HG03439 (cell line): ENCODE measurements around the gene PDE8A.

Experiments
- ATAC-seq: cut with Tn5 transposase; IDR thresholded peaks from one replicate; pipeline ENCODE4 v1.9.1; 2021; ENCODE audit warnings: mild to moderate bottlenecking, moderate library complexity; ENCODE audit not compliant: unreplicated experiment

PDE8A gene

DNA sequence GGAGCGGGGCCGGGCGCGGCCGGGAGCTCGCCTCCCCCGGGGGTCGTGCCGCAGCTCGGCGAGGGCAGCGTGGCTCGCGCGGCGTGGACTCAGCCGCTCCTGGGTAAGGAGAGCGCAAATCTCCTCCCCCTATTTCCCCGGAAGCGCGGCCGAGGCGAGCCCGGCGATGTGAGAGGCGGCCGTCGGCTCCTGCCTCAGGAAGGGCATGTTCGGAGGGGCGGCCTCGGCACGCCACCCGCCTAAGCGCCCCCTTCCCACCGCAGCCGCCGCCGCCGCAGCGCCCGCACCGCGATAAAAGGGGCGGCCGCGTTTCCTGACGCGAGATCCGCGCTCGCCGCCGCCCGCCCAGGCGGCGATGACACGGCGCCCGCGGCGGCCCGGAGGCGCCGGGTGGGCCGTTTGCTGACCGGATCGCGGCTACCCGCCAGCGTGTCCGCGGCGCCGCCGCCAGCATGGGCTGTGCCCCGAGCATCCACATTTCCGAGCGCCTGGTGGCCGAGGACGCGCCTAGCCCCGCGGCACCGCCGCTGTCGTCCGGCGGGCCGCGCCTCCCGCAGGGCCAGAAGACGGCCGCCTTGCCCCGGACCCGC, at the start of gene PDE8A:
PDE8A (plus strand) TSS at position 146 of the 590 bp plus-strand sequence; CDS start at position 453, 307 bp downstream.
- peak; percentile 25 for ATAC-seq

DNA sequence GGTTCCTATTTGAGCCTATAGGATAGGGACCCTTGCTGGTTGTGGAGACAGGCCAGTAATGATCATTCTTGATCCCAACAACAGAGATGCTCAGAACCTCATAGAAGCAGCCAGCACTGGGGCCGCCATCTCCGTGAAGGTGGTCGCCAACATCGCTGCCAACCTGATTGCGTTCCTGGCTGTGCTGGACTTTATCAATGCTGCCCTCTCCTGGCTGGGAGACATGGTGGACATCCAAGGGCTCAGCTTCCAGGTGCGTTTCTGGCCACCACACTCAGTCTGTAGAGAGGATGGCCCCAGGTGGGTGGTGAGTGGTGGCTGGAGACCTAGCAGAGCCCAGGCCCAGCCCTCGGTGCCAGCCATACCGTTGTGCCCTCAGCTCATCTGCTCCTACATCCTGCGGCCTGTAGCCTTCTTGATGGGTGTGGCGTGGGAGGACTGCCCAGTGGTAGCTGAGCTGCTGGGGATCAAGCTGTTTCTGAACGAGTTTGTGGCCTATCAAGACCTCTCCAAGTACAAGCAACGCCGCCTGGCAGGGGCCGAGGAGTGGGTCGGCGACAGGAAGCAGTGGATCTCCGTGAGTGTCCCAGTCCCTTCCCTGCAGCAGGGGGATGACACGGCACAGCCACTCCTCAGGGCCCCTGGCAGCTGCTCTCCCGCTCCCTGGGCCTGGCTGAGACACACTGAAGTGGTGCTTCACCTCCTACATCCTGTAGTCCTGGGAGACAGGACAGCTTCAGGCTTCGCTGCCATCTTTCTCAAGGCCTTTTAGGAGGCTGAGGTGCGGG, 46.5 kb upstream of the PDE8A start:
- ATAC-seq, result no peak

GRCh38 chr15:84937144-84937543, 44.5 kb upstream of the PDE8A start:
- no peak for ATAC-seq

DNA sequence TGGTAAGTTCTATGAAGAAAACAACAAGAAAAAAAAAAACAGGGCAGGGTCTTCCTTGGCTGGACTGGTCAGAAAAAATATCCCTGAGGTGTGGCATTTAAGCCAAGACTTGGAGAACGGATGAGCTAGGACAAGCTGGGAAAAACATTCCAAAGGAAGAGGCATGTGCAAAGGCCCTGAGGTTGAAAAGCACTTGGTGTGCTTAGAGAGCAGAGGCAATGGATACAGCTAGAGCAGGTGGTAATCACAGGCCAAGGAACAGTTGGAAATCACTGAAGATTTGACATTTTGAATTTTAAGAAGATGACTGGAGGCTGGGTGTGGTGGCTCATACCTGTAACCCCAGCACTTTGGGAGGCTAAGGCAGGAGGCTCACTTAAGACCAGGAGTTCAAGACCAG, 42.9 kb upstream of the PDE8A start:
- ATAC-seq, result no peak

- no peak for ATAC-seq
Measured at GRCh38 chr15:84940399-84940798, 41.3 kb upstream of the PDE8A start.

DNA sequence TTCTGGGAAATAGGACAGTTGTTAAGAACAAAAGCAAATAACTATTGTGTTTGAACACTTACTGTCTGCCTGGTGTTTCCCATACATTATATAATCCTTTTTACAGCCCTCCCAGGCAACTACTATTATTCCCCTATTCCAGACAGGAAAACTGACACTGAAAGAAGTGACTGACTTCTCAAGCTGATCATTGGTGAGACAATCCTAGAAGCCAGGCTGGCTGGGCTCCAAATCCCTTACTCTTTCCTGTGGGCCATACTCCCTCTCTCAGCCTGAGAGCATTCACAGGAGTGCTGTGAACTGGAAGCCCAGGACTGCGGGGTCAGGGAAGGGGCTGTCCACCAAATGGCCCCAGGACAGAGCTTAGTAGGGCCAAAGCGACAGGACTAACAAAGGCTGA, 39.2 kb upstream of the PDE8A start:
- ATAC-seq, result no peak

DNA sequence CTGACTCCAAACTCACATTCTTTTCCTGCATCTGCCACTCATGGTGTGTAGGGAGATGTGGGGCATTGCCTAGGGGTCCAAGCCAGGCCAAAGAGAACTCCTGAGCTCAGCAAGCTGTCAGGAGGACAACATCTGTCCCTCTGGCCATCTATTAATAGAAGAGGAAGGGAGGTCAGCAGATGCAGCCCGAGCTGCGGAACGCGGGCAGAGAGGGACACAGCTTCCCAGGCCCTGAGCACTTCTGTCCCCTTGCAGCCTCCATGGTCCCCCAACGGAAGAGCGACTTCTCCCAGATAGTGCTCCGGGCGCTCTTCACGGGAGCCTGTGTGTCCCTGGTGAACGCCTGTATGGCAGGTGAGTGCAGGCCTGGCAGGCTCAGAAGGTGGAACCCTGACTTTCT, 37.3 kb upstream of the PDE8A start:
- ATAC-seq, result no peak

GRCh38 chr15:84944861-84945260, 36.8 kb upstream of the PDE8A start:
- ATAC-seq, result no peak

DNA sequence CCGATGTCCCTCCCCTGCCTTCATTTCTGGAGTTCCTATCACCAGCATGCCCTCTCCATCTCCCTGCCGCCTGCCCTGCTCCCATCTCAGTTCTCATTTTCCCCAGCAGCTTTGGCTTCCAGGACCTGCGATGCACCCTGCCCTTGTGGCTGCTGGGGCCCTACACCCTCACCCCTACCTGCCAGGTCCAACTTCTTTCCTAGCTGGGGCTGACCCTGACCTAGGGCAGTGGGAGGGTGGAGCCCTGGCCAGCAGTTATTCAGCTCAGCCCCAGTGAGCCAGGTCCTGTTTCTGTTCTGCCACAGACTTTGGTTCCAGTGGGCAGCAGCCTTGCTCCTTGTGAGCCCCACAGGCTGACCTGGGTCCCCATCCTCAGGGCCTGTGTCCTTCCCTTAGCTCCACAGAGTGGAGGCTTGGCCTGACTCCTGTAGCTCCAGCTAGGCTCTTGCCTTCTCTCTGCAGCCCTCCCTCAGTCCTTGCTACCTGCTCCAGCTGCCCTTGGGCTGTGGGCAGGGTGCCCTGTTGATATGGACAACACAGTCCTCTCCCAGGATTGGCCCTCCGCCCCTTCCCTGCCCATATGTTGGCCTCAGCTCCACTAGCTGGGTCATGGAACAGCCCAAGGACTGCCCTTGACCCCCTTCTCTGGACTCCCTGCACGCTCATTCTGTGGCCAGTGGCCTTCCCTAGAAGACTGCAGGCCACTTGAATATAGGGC, 34.7 kb upstream of the PDE8A start:
- ATAC-seq, result no peak

DNA sequence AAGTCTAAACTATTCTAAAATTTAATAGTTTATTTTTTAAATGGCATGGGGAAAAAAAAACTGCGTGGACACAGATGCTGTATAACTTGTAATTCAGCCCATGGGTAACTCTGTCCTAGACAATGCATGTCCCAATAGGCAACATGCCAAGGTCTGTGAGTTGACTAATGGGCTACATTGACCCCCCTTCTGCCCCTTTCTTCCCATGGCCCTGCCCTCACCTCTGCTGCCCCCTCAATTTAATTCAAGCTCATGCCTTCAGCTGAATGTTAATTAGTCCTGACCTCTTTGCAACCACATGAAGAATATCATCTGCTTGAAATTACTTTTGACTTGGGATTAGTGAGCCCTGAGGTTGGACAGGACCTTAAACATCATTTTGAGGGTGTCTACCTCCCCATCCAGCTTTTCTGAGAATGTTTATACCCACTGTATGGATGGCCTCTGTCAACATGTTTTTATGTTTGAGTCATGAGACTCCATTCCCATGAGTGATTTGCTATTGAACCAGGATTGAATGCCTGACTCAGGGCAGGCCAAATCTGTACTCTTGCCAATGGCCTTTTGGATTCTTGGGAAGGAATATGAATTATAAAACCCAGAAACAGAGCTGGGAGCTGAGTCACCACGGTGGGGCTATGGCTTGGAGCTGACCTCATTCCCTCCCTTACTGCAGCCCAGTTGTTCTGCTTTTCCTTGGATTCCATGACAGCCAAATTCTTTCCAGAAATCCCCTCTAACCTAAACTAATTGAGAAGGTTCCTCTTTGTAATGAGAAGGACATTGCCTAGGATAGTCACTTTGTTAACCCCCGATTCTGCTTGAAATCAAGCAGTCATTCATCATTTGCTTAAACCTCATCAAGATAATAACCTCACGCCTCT, 33.5 kb upstream of the PDE8A start:
- no peak for ATAC-seq

GRCh38 chr15:84949043-84949442, 32.6 kb upstream of the PDE8A start:
- ATAC-seq, result no peak

DNA sequence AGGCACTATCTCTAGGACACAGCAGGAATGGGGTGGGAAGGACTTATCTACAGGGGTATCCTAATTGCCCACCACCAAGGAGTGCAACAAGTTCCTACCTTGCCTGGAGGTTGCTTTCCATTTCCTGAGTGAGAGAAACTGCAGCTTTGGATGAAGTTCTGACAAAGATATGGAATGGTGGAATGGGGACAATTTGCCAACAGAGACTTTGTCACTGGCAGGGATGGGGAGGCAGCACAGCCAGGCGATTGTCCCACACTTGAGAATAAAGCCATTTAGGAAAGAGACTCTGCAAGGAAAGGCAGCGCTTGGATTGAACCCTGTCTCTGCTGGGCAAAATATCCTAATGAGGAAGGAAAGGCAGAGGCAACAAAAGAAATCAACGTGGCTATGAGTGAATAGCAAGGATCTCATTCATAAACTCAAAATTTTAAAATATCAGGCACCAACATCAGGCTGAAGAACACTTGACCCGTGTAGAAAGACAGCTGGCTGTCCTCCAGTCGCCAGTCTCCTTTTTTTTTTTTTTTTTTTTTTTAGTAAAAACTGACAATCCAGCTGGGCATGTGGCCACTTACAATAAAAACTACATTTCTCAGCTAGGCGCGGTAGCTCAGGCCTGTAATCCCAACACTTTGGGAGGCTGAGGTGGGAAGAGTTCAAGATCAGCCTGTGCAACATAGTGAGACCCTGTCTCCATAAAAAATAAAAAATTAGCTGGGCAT, 31.6 kb upstream of the PDE8A start:
- no peak for ATAC-seq

DNA sequence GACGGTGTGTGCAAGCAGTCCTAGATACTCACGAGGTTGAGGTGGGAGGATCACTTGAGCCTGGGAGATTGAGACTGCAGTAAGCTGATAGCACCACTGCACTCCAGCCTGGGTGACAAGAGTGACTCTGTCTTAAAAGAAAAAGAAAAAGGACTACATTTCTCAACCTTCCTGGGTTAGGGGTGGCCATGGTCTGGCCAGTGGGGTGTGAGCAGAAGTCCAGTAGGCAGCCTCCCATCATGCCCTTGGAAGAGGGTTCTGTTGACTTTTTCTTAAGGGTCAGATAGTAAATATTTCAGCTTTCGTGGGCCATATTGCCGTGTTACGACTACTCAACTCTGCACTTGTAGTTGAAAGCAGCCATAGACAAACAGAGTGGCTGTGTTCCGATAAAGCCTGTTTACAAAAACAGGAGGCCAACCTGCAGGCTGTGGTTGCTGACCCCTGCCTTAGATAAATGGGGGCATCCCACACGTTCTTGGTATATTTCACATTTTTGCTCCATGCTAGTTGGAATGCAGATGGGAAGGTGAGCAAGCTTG, 31.0 kb upstream of the PDE8A start:
- ATAC-seq, result no peak

DNA sequence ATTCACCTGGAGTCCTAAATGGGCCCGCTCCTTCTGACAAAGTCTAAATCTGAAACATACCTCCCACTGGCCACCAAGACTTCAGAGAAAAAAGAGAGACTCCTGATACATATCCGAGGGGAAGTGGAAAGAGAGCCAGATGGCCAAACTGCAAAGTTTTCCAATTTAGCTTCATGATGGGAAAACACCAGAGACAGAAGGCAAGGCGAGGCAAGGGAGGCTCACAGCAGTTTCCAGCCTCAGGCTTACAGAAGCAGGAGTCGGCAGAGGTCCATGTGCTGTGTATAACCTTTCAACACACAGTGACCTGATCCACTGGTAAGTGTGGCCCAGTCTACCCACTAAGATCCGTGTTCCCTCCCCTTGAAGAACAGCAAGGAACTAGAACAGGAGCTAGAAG, 29.9 kb upstream of the PDE8A start:
- ATAC-seq, result no peak

- ATAC-seq, result no peak
Measured at GRCh38 chr15:84953136-84953535, 28.5 kb upstream of the PDE8A start.

DNA sequence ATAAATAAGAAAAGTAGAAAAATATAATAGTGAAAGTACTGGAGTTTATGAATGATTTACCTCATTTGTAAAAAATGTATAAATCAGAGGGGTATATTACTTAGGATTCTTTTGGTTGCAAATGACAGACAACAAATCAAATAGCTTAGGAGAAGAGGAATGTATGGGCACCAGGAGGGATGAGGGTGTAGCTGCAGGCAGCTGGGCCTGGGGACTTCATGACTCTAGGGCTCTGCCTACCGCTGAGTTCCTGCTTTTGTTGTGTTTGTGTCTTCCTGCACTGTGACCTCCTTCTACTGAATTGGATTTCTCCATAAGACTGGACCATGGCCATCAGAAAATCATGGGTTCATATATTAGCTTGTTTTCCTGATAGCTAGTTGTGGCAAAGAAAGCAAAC, 27.9 kb upstream of the PDE8A start:
- ATAC-seq, result no peak

DNA sequence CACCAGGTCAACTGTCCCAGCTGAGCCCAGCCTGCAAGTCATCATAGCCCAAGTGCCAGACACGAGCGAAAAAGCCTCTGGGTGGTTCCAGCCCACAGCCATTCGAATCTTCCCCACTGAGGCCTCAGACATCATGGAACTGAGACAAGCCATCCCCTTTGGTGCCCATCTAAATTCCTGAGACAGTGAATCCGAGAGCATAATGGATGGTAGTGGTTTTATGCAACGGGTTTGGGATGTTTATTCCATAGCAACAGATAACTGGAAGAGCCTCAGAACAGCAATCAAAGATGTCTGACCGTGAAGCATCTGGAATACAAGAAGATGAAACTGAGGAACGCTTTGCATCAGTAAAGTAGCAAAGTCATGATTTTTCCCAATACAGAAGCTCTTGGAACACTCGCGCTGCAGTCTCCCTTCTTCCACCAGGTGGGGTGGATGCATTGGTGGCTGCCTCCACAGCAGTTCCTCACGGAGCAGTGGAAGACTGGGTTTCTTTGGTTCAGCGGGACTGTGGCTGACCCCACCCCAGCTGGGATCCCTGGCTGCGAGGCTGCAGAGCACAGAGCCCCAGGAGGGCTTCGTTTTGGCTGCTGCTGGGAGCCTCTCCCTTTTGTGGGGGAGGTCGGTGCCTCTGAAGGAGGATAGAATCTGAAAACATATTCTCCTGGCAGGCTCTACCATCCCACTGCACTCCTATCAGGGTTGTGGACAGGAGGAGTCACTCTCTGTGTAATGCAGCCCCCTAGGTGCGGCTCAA, 26.4 kb upstream of the PDE8A start:
- no peak for ATAC-seq

GRCh38 chr15:84956199-84956598, 25.5 kb upstream of the PDE8A start:
- no peak for ATAC-seq

GRCh38 chr15:84960391-84961113, 21.1 kb upstream of the PDE8A start:
- no peak for ATAC-seq
